Stimulated activated CD4-positive, alpha-beta T cell treated with anti-CD3 and anti-CD28 coated beads, Interleukin-1b, Interleukin-23, amount 100 ng/mL, for 24 hours (primary cell): Measurements from ENCODE around the gene PIP5K1B.

Experiments used
- DNase-seq, 4 experiments: peaks; one replicate each; pipeline ENCODE4 v3.0.0-alpha.2; 2020; ENCODE audit warnings: low read depth in 4 of 4, low spot score in 1 of 4

Gene PIP5K1B

GRCh38 chr9:68947842-68948569, 243.0 kb downstream of the PIP5K1B start:
- DNase-seq = no peak

GRCh38 chr9:68949271-68950000, 244.4 kb downstream of the PIP5K1B start:
- DNase-seq = peak in 1 of 4 experiments; percentile 7

- DNase-seq = no peak
These were observed 245.1 kb downstream of the PIP5K1B start for GRCh38 chr9:68950188-68950587.

GRCh38 chr9:68950689-68951088, 245.6 kb downstream of the PIP5K1B start:
- DNase-seq = no peak

- no peak for DNase-seq
These were observed 247.0 kb downstream of the PIP5K1B start for GRCh38 chr9:68951879-68952659.

- no peak for DNase-seq
These were observed 248.7 kb downstream of the PIP5K1B start for GRCh38 chr9:68953771-68954170.

GRCh38 chr9:68955330-68955729, 250.3 kb downstream of the PIP5K1B start:
- DNase-seq = no peak

- DNase-seq = no peak
These were observed 252.4 kb downstream of the PIP5K1B start for GRCh38 chr9:68957479-68957878.

GRCh38 chr9:68961587-68961986, 256.5 kb downstream of the PIP5K1B start:
- no peak for DNase-seq

GRCh38 chr9:68963416-68963815, 258.4 kb downstream of the PIP5K1B start:
- DNase-seq = no peak

GRCh38 chr9:68964102-68964541, 259.1 kb downstream of the PIP5K1B start:
- no peak for DNase-seq

- DNase-seq = no peak
These were observed 259.7 kb downstream of the PIP5K1B start for GRCh38 chr9:68964765-68965164.

GRCh38 chr9:68966496-68966944, 261.5 kb downstream of the PIP5K1B start:
- DNase-seq = no peak

- DNase-seq = no peak
These were observed 262.8 kb downstream of the PIP5K1B start for GRCh38 chr9:68967800-68968199.

GRCh38 chr9:68969538-68969937, 264.5 kb downstream of the PIP5K1B start:
- no peak for DNase-seq

- DNase-seq = no peak
These were observed 265.1 kb downstream of the PIP5K1B start for GRCh38 chr9:68970151-68970550.

- no peak for DNase-seq
These were observed 268.6 kb downstream of the PIP5K1B start for GRCh38 chr9:68973619-68974018.

GRCh38 chr9:68974431-68974830, 269.4 kb downstream of the PIP5K1B start:
- DNase-seq = peak in 1 of 4 experiments; percentile 22

- DNase-seq = no peak
These were observed 269.9 kb downstream of the PIP5K1B start for GRCh38 chr9:68974901-68975300.

- no peak for DNase-seq
These were observed 270.5 kb downstream of the PIP5K1B start for GRCh38 chr9:68975365-68976043.

GRCh38 chr9:68978066-68978465, 273.0 kb downstream of the PIP5K1B start:
- no peak for DNase-seq
